GM19395 (cell line): ENCODE data around the gene SYNE4.
A peak's percentile ranks its signal among the peaks of the same experiment; 100 is the strongest.
"Not testable (repeated sequence)": the region's sequence is repeated elsewhere in the genome, so short reads cannot be mapped to it uniquely, and the experiment has no call there.

Experiments
- ATAC-seq: cut with Tn5 transposase; IDR thresholded peaks from one replicate; pipeline ENCODE4 v1.9.1; 2021; ENCODE audit warnings: mild to moderate bottlenecking, moderate library complexity; ENCODE audit not compliant: unreplicated experiment

The SYNE4 gene

DNA sequence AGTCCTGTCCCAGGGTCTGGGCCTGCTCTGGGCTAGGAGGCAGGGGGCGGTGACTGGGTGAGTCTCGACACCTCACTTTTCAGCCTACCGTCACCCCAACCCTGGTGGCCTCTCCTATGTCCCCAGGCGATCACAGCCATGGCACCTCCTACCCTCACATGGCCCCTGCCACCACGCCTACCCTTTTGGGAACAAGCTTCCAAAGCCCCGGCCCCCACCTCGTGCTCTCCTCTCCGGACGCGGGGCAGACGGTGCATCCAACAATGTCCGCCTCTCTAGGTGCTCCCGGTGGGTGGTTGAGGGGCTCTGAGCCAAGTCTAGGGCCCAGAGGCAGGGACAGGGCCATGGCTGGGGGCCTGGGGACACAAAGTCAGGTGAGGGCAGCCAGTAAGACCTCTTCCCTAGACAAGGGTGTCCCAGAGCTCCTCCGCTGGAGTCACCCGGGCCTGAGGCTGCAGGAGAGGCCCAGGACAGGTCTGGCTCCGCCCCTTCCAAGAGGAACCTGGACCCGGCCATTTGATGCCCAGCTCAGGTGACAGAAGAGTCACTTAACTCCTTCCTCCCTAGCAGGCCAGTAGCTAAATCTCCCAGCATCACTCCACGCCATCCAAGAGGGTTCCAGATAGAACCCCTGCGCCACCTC, at the start of gene SYNE4:
SYNE4 (minus strand) TSS at position 478 of the 643 bp plus-strand sequence; CDS start at position 346, 132 bp downstream.
- ATAC-seq: no peak

GRCh38 chr19:36054733-36055686, 46.4 kb upstream of the SYNE4 start, which contains the start of gene WDR62:
WDR62 (plus strand) TSS chr19:36054897; CDS start chr19:36054972, 75 bp downstream.
- ATAC-seq: peak; percentile 71

DNA sequence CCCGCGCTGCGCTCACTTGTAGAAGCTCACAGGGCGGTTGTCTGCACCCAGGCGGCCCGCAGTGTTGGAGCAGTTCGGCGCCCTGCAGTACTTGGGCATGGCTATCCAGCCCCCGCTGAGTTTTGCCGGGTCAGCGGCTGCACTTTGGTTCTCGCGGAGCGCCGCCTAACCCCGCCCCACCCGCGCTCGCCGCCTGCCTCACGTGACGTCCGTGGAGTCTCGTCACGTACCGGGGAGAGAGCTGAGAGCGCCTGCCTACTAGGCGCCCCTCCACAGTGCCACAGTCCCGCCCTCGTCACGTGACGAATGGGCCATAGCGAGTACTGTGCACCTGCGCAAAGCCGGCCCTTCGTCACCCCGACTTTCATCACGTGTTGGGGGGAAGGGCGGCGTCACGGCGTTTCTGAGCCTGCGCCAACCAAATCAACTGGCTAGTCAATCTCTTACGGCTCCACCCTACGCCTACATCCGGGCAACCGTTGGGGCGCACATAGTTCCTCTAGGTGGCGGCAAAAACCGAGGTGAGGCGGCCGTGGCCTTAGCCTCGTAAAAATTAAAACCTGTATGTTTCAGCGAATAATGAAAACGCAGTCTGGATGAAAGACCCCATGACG, 45.6 kb upstream of the SYNE4 start, which contains the start of gene THAP8:
THAP8 (minus strand) TSS at position 167 of the 614 bp plus-strand sequence; CDS start at position 99, 68 bp downstream.
- ATAC-seq: peak; percentile 85

- ATAC-seq: no peak
Measured at GRCh38 chr19:36051637-36052036, 43.0 kb upstream of the SYNE4 start.

DNA sequence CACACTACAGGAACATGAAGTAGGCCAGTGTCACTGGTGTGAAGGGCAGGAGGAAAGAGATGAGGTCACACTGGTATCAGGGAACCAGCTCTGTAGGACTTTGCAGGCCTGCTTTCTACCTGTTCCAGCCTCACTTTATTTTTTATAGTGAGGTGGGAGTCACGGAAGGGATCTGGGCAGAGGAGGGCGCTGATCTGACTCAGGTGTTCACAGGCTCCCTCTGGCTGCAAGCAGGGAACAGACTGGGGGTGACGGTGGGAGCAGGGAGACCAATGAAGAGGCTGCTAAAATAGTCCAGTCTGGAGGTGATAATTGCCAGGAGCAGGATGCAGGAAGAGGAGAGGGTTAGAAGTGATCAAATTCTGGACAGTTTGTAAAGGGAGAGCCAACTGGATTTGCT, 42.6 kb upstream of the SYNE4 start:
- no peak for ATAC-seq

- ATAC-seq: no peak
Measured at GRCh38 chr19:36049080-36049698, 40.6 kb upstream of the SYNE4 start.

- ATAC-seq: no peak
Measured at GRCh38 chr19:36047835-36048234, 39.2 kb upstream of the SYNE4 start.

- ATAC-seq: no peak
Measured at GRCh38 chr19:36046443-36047050, 37.9 kb upstream of the SYNE4 start.

DNA sequence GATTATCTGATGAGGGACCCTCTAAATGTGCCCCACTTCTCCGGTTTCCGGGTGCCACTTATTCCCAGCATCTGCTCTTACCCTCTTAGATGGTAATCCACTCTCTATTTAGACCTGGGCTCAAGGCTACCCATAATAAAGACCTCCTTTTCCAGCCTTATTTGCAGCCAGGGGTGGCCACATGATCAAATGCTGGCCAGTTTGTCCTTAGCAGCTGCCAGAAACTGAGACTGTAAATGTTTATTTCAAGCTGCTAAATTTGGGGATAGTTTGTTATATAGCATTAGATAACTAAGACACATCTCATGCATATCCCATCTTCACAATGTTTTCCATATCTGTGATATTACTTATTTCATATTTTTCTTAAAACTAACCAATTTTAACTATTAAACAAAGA, 35.3 kb upstream of the SYNE4 start:
- no peak for ATAC-seq

GRCh38 chr19:36041831-36042230, 33.2 kb upstream of the SYNE4 start:
- ATAC-seq: no peak

DNA sequence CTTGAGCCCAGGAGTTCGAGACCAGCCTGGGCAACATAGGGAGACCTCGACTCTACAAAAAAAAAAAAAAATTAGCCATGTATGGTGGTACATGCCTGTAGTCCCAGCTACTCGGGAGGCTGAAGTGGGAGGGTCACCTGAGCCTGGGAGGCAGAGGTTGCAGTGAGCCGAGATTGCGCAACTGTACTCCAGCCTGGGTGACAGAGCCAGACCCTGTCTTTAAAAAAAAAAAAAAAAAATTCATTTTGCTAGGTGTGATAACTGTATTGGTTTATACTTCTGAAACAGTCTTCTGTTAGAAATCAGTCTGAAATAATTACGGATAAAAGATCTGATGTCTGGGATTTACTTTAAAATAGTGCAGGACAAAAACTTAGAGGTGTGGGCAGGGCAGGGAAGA, 32.5 kb upstream of the SYNE4 start:
- ATAC-seq: not testable (repeated sequence)

- no peak for ATAC-seq
Measured at GRCh38 chr19:36040495-36040894, 31.9 kb upstream of the SYNE4 start.

DNA sequence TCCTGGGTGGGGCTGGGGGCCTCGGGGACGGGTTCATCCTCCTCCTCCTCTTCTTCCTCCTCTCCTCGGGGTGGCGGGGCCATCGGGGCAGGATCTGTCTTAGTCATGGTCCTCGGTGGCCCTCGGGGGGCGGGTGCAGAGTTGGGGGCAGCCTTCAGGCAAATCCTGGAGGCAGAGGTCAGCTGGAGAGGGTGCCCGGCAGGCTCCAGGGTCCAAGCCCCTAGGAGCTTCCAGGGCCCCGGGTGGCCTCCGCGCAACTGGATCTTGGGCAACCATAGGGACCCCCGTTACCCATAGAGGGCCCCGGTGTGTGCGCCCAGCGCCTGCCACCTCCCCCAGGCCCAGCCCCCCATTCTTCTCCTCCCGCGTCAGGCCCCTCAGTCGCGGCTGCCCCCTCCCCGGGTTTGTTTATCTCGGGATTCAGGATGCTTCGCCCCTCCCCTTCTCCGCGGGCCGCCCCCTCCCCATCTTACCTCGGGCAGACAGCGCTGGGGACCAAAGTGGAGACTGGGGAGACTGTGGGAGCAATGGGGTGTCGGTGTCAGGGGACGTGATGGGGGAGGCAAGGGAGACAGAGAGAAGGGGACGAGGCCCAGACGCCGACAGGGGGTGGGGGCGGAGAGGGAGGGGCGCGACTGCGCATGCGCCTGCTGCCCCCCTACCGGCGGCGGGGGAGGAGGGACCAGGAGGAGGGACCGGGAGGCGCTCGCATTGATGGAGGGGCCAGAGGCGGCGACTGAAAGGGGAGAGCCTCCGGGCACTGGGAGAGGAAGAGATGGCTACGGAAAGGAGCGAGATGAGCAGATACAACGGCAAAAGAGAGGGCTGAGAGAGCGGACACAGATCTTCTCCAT, 23.9 kb upstream of the SYNE4 start, which contains the start of gene CLIP3:
CLIP3 (minus strand) TSS at position 623 of the 854 bp plus-strand sequence; CDS start at position 107, 516 bp downstream.
- ATAC-seq: no peak

DNA sequence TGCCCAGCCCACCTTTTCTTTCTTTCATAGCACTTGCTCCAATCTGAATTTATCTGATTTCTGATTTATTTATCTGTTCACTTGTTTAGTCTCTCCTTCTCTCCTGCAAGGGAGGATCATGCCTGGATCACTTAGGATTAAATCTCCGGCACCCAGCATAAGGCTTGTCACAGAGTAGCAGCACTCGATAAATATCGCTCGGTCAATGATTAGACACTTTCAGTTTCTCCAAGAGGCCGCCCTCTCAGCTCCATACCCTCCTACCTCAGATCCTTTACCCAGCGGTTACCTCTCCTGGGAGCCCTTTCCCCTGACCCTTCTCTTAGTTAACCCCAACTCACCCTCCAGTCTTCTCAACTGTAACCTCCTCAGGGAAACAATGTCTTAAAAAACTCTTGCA, 22.7 kb upstream of the SYNE4 start:
- no peak for ATAC-seq

GRCh38 chr19:36030264-36031148, 21.9 kb upstream of the SYNE4 start:
- ATAC-seq: no peak

DNA sequence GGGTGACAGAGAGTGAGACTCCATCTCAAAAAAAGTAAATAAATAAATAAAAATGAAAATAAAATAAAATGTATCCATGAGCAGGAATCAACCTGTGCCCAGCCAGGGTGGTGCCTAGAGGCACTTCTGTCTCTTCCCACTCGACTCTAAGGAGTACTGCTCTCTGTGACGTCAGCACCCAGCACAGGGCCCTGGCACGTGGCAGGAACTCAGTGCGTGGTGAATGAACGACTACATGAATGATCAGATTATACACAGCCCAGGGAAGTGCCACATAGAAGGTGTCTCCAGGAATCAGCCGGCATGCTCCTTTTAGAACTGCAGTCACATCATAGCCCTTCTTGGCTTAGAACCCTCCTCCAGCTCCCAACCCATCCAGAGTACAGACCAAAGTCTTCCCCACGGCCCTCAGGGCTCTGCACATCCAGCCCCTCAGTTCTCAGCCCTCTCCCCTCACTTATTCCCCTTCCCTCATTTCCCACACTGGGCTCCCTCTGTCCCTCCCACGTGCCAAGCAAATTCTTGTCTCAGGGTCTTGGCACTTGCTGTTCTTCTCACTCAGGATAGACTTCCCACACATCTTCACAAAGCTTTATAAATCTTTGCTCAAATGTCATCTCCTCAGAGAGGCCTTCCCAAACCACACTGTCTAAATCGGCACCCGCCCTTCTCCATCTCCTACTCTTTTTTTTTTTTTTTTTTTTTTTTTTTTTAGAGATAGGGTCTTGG, 19.9 kb upstream of the SYNE4 start:
- no peak for ATAC-seq

GRCh38 chr19:36027696-36028095, 19.1 kb upstream of the SYNE4 start:
- no peak for ATAC-seq
